ENCODE data around the gene TAL1.

DNA sequence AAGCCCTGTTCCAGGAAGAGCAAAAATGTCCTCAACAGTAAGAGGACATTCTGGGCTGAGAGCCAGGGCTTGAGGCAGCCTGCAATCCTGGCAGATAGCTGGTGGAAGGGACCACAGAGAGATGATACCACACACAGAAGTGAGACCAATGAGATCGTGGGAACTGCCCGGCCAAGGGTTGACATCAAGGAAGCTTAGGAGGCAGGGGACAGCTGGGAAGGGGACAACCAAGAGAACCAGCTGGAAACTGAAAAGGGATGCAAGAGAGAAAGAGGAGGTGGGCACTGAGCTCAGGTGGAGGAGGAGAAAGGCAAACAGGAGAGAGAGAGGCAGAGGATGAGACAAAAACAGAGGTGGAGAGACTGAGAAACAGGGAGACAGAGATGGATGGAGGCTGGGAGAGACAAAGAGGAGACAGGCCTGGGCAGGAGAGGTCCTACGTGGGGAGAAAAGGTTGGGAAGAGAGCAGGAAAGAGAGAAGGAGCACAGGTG is 51.4 kb downstream of the TAL1 start:
- TF ChIP-seq, protein P1, sequence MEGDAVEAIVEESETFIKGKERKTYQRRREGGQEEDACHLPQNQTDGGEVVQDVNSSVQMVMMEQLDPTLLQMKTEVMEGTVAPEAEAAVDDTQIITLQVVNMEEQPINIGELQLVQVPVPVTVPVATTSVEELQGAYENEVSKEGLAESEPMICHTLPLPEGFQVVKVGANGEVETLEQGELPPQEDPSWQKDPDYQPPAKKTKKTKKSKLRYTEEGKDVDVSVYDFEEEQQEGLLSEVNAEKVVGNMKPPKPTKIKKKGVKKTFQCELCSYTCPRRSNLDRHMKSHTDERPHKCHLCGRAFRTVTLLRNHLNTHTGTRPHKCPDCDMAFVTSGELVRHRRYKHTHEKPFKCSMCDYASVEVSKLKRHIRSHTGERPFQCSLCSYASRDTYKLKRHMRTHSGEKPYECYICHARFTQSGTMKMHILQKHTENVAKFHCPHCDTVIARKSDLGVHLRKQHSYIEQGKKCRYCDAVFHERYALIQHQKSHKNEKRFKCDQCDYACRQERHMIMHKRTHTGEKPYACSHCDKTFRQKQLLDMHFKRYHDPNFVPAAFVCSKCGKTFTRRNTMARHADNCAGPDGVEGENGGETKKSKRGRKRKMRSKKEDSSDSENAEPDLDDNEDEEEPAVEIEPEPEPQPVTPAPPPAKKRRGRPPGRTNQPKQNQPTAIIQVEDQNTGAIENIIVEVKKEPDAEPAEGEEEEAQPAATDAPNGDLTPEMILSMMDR (IDR thresholded peaks at IDR 0.05), result no peak
- no peak for TF ChIP-seq POLR2A (IDR thresholded peaks at IDR 0.05)
